Inferior parietal cortex (tissue), 1 donor: ENCODE results near the gene OTOGL.

Experiments used
- DNase-seq: peaks from one replicate; pipeline ENCODE4 v3.0.0-alpha.2; 2016; ENCODE audit errors: extremely low spot score

The OTOGL gene

DNA sequence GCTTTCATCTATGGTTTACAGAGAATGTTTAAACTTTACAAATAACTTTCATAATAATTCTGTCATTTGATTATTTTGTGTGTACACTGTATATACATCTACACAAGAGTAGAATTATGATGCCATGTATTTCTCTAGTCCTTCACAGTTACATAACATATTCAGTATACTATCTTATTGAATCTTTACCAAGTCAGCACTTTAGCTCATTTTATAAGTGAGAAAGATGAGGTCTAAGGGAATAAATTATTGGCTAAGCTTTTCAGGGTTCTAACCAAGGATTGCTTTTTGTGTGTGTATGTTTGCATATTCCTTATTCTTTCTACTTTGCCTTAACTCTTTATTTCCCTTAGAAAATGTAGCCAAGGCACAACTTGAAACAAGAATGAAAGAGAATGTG lies 260.4 kb downstream of the OTOGL start:
- DNase-seq, result no peak

DNA sequence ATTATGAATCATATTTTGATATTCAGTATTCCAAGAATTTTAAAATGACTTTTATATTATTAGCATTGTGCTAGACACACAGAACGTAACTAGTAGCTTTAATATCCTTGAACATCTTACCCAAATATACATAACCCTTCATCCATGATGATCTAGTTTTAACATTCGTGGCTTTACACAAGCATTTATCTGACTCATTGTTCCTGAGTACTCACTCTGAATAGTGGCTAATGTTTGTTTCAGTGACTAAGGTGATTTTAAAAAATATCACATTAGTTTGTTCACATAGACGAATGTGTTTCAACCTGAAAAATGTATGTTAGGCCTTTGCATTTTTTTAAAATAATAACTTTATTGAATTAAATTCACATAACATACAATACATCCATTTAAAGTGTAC lies 264.7 kb downstream of the OTOGL start:
- DNase-seq, result no peak

DNA sequence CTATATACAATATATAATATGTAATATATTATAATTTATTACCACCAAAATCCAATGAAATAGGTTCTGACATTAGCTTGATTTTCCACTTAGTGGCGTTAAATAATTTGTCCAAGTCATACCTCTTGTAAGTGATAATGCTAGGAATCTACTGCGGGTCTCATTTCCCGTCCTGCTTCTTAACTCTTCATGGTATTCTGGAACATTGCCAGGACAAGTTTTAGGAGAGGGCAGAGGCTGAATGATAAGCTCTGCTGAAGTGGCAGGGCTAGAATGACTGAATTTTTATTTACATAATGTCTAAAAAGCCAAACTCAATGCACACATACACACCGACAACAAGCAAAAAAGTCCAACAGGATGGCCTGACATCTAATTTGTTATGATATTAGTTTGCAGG lies 274.3 kb downstream of the OTOGL start:
- no peak for DNase-seq

DNA sequence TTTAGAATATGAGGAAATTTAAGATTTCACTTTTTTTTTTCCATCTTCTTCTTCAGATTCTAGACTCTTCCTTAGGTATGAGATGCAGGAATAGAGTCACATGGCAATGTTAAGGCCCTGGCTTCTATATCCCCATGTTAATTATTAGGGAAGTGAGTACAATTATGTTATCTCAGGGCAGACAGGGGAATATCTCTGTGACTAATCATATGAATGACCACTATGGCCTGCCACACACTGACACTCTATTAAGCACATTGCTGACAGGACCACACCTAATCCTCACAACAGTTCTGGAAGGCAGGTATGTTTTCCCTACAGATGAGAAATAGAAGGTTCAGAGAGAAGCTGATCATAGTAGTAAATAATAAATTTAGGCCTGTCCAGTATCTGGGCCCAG lies 275.3 kb downstream of the OTOGL start:
- no peak for DNase-seq

DNA sequence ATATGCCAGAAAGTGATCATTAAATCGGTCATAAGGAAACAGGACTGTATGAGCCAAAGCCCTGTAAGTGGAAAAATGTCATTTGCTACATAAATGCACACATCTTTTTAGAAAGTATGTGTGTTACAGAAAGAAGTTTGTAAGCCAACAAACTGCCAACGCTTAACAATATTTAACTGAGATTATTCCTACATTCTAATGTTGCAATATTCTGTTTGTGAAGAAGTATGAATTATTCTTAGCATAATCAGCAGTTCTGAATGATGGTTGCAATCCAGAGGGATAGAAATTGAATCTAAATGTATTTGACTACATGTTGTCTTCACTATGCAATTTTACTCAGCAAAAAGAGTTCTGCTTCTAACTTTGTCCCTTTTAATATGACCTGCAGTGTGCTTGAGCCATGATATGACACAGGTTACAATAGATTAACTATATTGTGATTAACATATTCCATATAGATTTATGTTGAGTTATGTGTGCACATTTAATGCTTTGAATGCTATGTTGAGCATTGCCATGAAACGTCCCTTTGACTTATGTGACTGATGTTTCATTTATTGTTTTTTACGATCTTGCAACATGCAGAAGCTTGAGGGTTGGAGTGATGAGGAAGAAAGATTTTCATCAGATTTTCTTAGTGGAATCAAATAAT lies 277.9 kb downstream of the OTOGL start:
- DNase-seq, result no peak

DNA sequence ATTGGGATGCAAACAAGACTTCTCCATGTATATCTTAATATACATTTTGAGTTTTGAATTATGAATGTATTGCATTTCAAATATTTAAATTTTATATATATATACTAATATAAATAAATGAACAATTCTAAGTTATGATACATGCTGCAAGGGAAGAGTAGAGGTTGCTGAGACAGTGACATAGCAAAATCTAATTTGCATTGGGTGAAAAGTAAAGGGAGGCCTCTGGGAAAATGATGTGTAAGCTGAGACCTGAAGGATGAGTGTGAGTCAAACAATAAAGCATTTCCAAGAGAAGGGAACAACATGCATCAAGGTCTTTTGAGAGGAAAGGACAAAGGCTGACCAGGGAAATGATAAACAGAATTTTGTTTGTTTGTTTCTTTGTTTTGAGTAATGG lies 281.8 kb downstream of the OTOGL start:
- no peak for DNase-seq

DNA sequence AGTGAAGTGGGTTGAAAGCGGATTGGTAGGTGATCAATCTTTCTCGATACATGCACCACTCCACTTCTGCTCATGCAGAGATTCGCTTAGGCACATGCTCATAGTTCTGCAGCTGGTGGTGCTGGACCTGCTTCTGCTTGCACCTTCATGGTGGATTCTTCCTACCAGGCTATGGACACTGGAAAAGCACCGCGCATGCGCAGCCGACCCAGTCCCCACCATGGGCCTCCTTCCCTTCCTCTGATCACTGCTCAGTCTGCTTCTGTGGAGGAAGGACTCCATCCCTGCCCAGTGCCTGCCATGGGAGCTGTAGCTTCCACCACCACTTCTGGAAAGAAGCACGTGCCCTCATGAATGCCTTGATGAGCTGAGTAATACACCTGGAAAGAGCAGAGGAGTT lies 282.9 kb downstream of the OTOGL start:
- DNase-seq, result no peak

DNA sequence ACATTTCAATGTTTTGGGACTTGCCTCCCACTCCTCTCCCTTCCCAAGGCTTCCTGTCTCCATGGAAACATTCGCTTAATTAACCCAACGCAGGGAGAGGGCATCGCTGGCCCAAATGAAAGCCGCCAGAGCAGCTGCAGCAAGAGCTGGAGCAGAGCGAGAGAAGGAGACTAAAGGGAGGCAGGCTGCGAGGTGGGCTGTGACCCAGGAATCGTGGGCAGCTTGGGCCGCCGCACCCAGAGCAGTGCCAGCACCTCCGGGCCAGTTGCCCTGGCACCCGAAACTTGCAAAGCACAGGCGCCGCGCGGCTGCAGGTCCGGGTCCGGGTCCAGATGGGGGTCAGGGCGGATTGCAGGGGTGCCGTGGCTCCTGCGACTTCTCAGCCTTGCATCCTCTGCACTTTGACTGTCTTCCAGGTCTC lies 301.2 kb downstream of the OTOGL start:
- no peak for DNase-seq

DNA sequence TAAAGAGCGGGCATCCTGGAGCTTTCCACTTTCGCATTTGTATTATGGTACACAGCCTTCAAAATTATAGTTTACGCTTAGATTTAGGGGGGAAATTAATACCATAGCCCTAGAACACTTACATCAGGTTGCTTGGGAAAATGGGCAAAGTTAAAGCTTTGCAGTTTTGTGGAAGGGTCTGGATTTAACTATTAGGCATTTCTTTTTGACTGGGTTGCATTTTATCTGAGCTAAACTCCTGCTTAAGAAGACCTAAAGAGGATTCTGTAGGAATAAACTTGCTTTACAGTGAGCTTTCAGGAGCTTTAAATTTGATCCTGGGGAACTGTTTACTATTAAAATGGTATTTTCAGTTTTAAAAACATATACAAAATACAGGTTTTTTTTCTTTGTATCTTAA lies 301.9 kb downstream of the OTOGL start:
- no peak for DNase-seq

DNA sequence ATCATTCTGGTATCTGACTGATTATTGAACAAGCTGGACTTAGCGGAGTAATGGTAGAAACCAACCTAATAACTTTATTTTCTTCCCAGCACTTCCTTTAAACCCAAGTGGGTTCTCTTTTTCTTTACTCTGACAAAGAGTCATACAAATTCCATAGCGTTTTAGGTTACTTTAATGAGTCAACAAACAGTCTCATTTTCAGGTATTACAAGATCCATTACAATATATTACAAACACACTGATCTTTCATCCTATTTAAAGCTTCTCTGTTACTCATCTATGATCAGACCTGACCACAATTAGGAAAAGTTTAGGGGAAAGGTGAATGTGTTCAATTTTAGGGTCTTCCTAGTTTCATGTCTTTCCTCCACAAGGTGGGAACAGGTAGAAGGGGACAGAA lies 305.3 kb downstream of the OTOGL start:
- DNase-seq, result no peak

DNA sequence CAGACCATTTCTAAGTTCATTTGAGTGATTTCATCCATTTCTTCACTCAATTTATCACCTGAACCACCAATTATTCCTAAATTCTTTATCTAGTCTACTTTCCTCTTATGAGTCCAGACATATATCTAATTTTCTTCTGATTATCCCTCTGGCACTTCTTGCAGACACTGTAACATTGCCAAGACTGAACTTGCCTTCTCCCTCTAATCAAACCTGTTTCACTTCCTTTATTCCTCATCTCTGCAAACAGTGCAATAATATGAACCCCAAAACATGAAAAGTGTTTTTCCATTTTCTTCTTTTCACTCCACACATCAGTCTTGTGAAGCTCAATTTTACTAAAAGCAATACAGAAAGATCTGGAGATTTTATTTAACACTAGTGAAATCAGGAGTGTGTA lies 306.9 kb downstream of the OTOGL start:
- no peak for DNase-seq

DNA sequence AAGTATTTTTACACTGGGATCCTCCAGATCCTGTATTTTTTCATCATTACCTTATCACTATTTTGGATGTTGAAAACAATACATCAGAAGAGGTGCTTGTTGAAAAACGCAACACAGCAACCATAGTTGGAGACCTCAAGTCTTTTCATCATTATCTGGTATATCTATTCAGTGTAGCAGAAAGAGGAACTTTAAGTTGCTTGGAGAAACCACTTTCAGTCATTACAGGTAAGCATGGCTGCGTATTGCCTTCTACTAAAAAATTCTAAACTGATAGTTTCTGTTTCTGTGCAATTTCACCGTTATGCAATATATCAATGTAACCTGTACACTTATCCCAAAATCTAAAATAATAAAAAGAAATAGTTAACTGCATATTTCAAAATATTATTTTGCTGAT lies 312.4 kb downstream of the OTOGL start:
- DNase-seq, result no peak

DNA sequence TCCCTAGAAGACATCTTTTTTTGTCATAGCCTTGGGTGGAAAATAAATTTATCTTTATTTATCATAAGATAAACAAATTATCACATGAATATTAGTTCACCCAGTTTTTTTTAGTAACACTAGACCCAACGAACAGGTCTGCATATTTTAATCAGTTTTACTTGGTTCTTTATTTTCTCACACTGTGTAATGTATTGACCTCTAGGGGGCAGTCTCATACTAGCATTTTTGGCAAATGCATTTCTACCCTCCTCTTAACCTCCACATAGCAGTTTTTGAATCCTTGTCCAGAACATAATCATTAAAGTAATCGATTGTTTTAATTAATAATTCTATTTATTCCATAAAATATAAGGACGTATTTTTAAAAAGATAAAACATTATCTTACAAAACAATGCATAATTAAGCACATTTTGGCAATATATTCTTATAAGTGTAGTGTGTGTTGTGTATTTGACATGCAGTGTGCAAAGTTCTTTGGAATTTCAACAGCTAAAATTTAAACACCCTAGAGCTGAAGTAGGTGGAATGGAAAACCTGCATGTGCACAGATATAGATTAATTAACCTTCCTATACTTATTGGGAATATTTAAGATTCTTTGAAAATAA lies 313.1 kb downstream of the OTOGL start:
- peak; percentile 74 for DNase-seq

DNA sequence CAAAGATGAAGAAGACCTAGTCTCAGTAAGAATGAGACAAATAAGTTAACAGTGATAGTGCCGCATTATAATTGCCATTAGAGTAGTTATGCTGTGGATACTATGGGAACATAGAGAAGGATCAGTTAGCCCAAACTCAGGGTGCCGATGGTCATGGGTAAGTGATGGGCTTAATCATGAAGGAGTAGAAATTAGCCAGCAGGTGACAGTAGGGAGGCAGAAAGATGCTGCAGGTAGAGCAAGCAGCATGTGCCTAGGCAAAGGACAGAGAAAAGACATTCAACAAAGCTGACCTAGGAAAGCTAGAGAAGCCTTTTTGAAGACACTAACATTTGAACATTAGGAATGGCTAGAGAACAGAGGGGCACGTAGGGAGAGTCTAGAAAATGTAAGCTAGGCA lies 314.1 kb downstream of the OTOGL start:
- DNase-seq, result no peak

DNA sequence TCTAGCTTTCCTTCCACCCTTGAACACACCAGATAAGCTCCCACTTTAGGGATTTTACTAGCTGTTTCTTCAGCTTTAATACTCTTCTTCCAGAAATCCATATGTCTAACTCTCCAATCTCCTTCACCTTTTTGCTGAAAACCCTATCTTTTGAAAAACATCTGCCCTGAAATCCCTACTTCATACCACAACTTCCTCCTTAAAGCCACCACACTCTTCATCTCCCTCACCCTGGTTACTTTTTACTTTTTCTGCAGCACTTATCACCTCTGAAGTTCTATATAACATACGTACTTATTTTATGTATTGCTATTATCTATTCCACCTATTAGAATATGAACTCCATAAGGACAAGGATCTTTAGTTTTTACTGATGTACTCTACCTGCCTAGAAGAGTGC lies 316.1 kb downstream of the OTOGL start:
- no peak for DNase-seq

DNA sequence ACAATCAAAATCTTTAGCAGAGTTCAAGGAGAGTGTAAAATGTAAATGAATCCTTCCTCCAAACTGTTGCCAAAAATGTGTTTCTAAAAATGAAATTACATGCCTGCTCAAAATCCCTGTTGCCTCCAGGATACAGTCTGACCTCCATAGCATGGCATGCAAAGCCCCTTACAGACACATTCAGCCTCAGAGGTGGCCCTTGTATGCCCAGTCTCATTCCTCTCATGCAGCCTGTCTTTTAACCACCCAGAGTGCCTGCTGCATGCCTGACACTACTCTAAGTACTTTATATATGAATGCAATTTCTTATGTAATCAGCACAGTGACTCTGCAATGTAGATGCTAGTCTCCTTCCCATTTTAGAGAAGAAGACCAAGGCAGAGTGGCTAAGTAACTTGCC lies 320.3 kb downstream of the OTOGL start:
- no peak for DNase-seq

DNA sequence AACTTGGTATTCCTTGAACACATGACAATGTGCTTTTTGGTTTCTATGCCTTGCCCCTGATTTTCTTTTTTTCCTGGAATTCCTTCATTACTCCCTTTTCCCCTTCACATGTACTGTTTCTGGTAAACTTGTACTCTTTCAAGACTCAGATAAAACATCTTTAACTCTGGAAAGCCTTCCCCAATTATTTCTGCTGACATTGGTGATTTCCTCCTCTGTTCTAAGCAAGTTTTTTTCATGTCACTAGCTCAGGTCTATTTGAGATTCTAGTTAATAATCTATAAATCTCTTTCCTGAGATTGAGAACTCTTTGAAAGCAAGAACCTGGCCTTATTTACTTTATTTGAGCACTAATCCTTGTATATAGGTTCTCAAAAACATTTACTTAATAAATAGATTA lies 320.7 kb downstream of the OTOGL start:
- no peak for DNase-seq

DNA sequence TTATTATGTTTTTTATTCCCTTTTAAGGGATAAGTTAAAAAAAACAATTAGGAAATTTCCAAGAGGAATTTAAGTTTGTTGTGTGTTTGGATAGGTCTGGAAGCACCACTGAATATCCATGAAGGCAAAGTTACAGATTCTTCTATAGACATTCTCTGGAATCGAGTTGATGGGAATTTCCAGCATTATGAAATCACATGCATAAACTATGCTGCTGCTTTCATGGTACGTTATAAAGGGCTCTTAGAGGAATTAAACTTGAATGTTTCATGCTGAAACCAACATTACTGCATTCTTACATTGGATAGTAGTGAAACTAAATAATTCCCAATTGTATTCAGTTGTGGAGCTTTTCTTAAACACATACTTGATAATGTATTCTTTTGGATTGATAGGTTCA lies 323.2 kb downstream of the OTOGL start:
- DNase-seq, result no peak
